GM21360 (cell line): ENCODE data around the gene SHROOM3.
A peak's percentile ranks its signal among the peaks of the same experiment; 100 is the strongest.

Source experiments
- ATAC-seq: cut with Tn5 transposase; IDR thresholded peaks from one replicate; pipeline ENCODE4 v1.9.1; 2021; ENCODE audit warnings: mild to moderate bottlenecking, moderate library complexity; ENCODE audit not compliant: unreplicated experiment

The SHROOM3 gene

GRCh38 chr4:76799140-76799539 lies 364.1 kb downstream of the SHROOM3 start:
- ATAC-seq: no peak

- no peak for ATAC-seq
Measured at GRCh38 chr4:76799718-76800117, 364.7 kb downstream of the SHROOM3 start.

- ATAC-seq: peak; percentile 60
Measured at GRCh38 chr4:76800902-76801301, 365.9 kb downstream of the SHROOM3 start.

GRCh38 chr4:76801621-76802235 lies 366.7 kb downstream of the SHROOM3 start:
- no peak for ATAC-seq

GRCh38 chr4:76802236-76803021 lies 367.4 kb downstream of the SHROOM3 start:
- no peak for ATAC-seq

GRCh38 chr4:76803522-76803921 lies 368.5 kb downstream of the SHROOM3 start:
- ATAC-seq: no peak

GRCh38 chr4:76804096-76804495 lies 369.1 kb downstream of the SHROOM3 start:
- ATAC-seq: no peak

- ATAC-seq: no peak
Measured at GRCh38 chr4:76806346-76806745, 371.3 kb downstream of the SHROOM3 start.

- no peak for ATAC-seq
Measured at GRCh38 chr4:76806757-76807156, 371.7 kb downstream of the SHROOM3 start.

GRCh38 chr4:76809594-76810305 lies 374.7 kb downstream of the SHROOM3 start:
- ATAC-seq: no peak

- no peak for ATAC-seq
Measured at GRCh38 chr4:76811604-76812412, 376.8 kb downstream of the SHROOM3 start.

GRCh38 chr4:76813070-76813469 lies 378.0 kb downstream of the SHROOM3 start:
- no peak for ATAC-seq

- no peak for ATAC-seq
Measured at GRCh38 chr4:76821641-76822040, 386.6 kb downstream of the SHROOM3 start.

GRCh38 chr4:76822303-76822702 lies 387.3 kb downstream of the SHROOM3 start:
- ATAC-seq: no peak

GRCh38 chr4:76823495-76823894 lies 388.5 kb downstream of the SHROOM3 start:
- ATAC-seq: no peak

GRCh38 chr4:76830612-76830963 lies 395.6 kb downstream of the SHROOM3 start:
- ATAC-seq: no peak

- no peak for ATAC-seq
Measured at GRCh38 chr4:76830964-76831703, 396.1 kb downstream of the SHROOM3 start.

GRCh38 chr4:76831711-76832373 lies 396.8 kb downstream of the SHROOM3 start:
- no peak for ATAC-seq
